PFSK-1 (cell line): ENCODE data around the gene BCKDK.

Experiments
- FOXP2 ChIP-seq: optimal IDR thresholded peaks from 2 replicates; pipeline ENCODE3; 2011; ENCODE audit warnings: borderline replicate concordance, control low read depth, inconsistent platforms; ENCODE audit not compliant: insufficient read depth; ENCODE audit errors: extremely low read length, extremely low read depth
- POLR2AphosphoS5 ChIP-seq: IDR thresholded peaks from 2 replicates; pipeline ENCODE4 v1.6.1; 2012; ENCODE audit warnings: low read depth, mild to moderate bottlenecking, control low read depth, low read length, moderate library complexity
- SIN3A ChIP-seq: IDR thresholded peaks from 2 replicates; pipeline ENCODE4 v1.6.1; 2012; ENCODE audit warnings: mild to moderate bottlenecking, low read length, moderate library complexity, borderline replicate concordance; ENCODE audit not compliant: insufficient read depth
- TAF1 ChIP-seq: IDR thresholded peaks from 2 replicates; pipeline ENCODE4 v1.6.1; 2012; ENCODE audit warnings: low read length, control low read depth, borderline replicate concordance; ENCODE audit not compliant: insufficient read depth
- TF ChIP-seq, protein P1 (sequence below), 2 experiments: IDR thresholded peaks; 2 replicates each; pipeline versions ENCODE4 v1.6.1 to v1.8.0; 2011 to 2012; ENCODE audit warnings: low read depth in 2 of 2, low read length in 2 of 2, control low read depth in 1 of 2, inconsistent platforms in 1 of 2, mild to moderate bottlenecking in 1 of 2, moderate library complexity in 1 of 2; ENCODE audit not compliant: insufficient read depth in 1 of 2

Gene BCKDK

DNA sequence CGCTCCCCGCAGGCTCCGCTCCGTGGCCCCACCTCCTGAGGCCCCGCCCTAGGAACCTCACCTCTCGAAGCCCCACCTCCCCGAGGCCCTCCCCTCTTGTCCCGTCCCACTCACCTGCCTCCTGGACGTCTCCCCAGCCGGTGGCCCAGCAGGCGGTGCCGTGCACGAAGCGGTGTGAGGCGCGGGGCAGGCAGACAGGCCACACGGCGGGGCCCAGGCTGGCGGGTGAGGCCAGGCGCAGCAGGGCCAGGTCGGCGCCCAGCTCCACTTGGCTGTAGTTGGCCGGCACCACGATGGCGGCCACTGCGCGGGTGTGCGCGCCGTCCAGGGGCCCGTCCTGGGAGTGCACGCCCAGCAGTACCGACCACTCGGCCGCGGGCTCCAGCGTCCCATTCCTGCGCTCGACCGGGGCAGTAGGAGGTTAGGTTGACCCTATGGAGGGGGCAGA lies 40.1 kb downstream of the BCKDK start:
- TF ChIP-seq TAF1 = no peak
- no peak for TF ChIP-seq POLR2AphosphoS5
- no peak for TF ChIP-seq SIN3A
- TF ChIP-seq, protein P1, sequence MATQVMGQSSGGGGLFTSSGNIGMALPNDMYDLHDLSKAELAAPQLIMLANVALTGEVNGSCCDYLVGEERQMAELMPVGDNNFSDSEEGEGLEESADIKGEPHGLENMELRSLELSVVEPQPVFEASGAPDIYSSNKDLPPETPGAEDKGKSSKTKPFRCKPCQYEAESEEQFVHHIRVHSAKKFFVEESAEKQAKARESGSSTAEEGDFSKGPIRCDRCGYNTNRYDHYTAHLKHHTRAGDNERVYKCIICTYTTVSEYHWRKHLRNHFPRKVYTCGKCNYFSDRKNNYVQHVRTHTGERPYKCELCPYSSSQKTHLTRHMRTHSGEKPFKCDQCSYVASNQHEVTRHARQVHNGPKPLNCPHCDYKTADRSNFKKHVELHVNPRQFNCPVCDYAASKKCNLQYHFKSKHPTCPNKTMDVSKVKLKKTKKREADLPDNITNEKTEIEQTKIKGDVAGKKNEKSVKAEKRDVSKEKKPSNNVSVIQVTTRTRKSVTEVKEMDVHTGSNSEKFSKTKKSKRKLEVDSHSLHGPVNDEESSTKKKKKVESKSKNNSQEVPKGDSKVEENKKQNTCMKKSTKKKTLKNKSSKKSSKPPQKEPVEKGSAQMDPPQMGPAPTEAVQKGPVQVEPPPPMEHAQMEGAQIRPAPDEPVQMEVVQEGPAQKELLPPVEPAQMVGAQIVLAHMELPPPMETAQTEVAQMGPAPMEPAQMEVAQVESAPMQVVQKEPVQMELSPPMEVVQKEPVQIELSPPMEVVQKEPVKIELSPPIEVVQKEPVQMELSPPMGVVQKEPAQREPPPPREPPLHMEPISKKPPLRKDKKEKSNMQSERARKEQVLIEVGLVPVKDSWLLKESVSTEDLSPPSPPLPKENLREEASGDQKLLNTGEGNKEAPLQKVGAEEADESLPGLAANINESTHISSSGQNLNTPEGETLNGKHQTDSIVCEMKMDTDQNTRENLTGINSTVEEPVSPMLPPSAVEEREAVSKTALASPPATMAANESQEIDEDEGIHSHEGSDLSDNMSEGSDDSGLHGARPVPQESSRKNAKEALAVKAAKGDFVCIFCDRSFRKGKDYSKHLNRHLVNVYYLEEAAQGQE (IDR thresholded peaks at IDR 0.05; ENCODE audit: insufficient read depth in 1 of 2, low read depth in 2 of 2, low read length in 2 of 2) = no peak
- TF ChIP-seq FOXP2 = no peak

DNA sequence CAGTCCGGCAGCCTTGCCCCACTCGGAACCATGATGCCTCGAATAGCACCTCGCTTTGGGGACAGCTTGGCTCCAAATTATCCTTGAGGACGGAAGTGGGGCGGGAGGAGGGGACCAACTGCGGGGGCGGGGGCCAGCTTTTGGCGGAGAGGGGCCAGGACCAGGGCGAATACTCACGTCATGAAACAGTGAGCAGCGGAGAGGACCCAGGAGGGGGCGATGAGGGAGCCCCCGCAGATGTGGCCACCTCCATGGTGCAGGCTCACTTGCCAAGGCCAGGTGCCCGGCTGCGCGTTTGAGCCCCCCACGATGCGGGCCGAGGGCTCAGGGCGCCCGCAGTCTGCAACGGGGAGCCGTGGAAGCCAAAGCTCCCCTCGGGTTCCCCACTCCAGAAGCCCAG lies 40.7 kb downstream of the BCKDK start:
- TF ChIP-seq, protein P1 (IDR thresholded peaks at IDR 0.05; ENCODE audit: insufficient read depth in 1 of 2, low read depth in 2 of 2, low read length in 2 of 2) = no peak
- TF ChIP-seq TAF1 (no peak), POLR2AphosphoS5 (no peak), FOXP2 (no peak), SIN3A (no peak)

DNA sequence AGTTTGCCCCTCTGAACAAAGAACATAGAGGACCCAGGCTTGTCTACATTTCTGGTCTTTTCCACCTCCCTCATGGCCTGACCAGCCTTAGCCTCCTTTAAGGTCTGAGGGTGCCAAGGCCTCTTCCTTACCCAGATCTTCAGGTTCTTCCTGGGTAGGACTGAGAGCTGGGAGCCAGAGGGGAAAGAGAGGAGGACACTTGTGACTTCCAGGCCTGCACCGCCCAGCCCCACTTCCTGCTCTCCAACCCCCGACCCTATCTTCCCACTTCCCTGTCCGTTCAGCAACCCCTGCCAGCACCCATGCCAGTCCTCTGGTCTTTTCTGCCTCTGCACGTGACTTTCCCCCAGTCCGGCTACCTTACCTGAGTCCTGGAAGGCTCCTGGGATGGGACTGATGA lies 41.1 kb downstream of the BCKDK start:
- TF ChIP-seq SIN3A = no peak
- TF ChIP-seq TAF1 = no peak
- TF ChIP-seq, protein P1 (IDR thresholded peaks at IDR 0.05; ENCODE audit: insufficient read depth in 1 of 2, low read depth in 2 of 2, low read length in 2 of 2) = no peak
- TF ChIP-seq FOXP2 = no peak
- TF ChIP-seq POLR2AphosphoS5 = no peak

- TF ChIP-seq, protein P1 (IDR thresholded peaks at IDR 0.05; ENCODE audit: insufficient read depth in 1 of 2, low read depth in 2 of 2, low read length in 2 of 2) = no peak
- TF ChIP-seq TAF1 (no peak), POLR2AphosphoS5 (no peak), SIN3A (no peak), FOXP2 (no peak)
Observed at GRCh38 chr16:31149894-31150890, 42.0 kb downstream of the BCKDK start, which contains the start of gene PRSS36. Gene PRSS36 (minus strand): TSS chr16:31150066. CDS start chr16:31150035, 31 bp downstream.
